Measurements from ENCODE around the gene ATRAID.

Gene ATRAID

GRCh38 chr2:27241761-27242613, 30.1 kb downstream of the ATRAID start:
- H2AFZ ChIP-seq (ENCODE audit: low read length, unreplicated experiment) = no peak overlapping the region
- H3K36me3 ChIP-seq (ENCODE audit: insufficient read depth, low read length) = peaks cover 21% of the 10 kb centered on the region; the same call in 1 of the 2 replicates
- H3K79me2 ChIP-seq (ENCODE audit: control insufficient read depth, insufficient read depth, low read length, unreplicated experiment) = no peaks in the 10 kb centered on the region
- H3K4me1 ChIP-seq (ENCODE audit: control insufficient read depth, insufficient read depth, low read length, unreplicated experiment) = no peaks in the 10 kb centered on the region
- H3K27me3 ChIP-seq (ENCODE audit: insufficient read depth, low read length) = no peaks in the 10 kb centered on the region
- H3K27ac ChIP-seq (ENCODE audit: low read depth, low read length) = no peak overlapping the region
- H3K4me3 ChIP-seq (ENCODE audit: low read depth, low read length) = no peak overlapping the region

GRCh38 chr2:27242614-27242951, 30.7 kb downstream of the ATRAID start:
- no peaks in the 10 kb centered on the region for H3K27me3 ChIP-seq (ENCODE audit: insufficient read depth, low read length)
- no peaks in the 10 kb centered on the region for H3K79me2 ChIP-seq (ENCODE audit: control insufficient read depth, insufficient read depth, low read length, unreplicated experiment)
- no peak overlapping the region for H3K4me3 ChIP-seq (ENCODE audit: low read depth, low read length)
- H3K36me3 ChIP-seq (ENCODE audit: insufficient read depth, low read length) = peaks cover 18% of the 10 kb centered on the region; the same call in 1 of the 2 replicates
- no peaks in the 10 kb centered on the region for H3K4me1 ChIP-seq (ENCODE audit: control insufficient read depth, insufficient read depth, low read length, unreplicated experiment)
- H2AFZ ChIP-seq (ENCODE audit: low read length, unreplicated experiment) = no peak overlapping the region
- H3K27ac ChIP-seq (ENCODE audit: low read depth, low read length) = no peak overlapping the region

- Histone ChIP-seq H3K79me2 (ENCODE audit: control insufficient read depth, insufficient read depth, low read length, unreplicated experiment) (no peaks in the 10 kb centered on the region), H2AFZ (ENCODE audit: low read length, unreplicated experiment) (no peak overlapping the region), H3K27ac (ENCODE audit: low read depth, low read length) (no peak overlapping the region), H3K4me1 (ENCODE audit: control insufficient read depth, insufficient read depth, low read length, unreplicated experiment) (no peaks in the 10 kb centered on the region), H3K36me3 (ENCODE audit: insufficient read depth, low read length) (peaks cover 18% of the 10 kb centered on the region; the same call in 1 of the 2 replicates), H3K27me3 (ENCODE audit: insufficient read depth, low read length) (no peaks in the 10 kb centered on the region), H3K4me3 (ENCODE audit: low read depth, low read length) (no peak overlapping the region)
Observed at GRCh38 chr2:27243391-27244130, 31.7 kb downstream of the ATRAID start.

- H3K27me3 ChIP-seq (ENCODE audit: insufficient read depth, low read length) = no peaks in the 10 kb centered on the region
- no peak overlapping the region for H3K27ac ChIP-seq (ENCODE audit: low read depth, low read length)
- no peak overlapping the region for H2AFZ ChIP-seq (ENCODE audit: low read length, unreplicated experiment)
- peaks cover 18% of the 10 kb centered on the region; the same call in 1 of the 2 replicates for H3K36me3 ChIP-seq (ENCODE audit: insufficient read depth, low read length)
- peaks cover 11% of the 10 kb centered on the region for H3K4me1 ChIP-seq (ENCODE audit: control insufficient read depth, insufficient read depth, low read length, unreplicated experiment)
- no peak overlapping the region for H3K4me3 ChIP-seq (ENCODE audit: low read depth, low read length)
- H3K79me2 ChIP-seq (ENCODE audit: control insufficient read depth, insufficient read depth, low read length, unreplicated experiment) = no peaks in the 10 kb centered on the region
Observed at GRCh38 chr2:27245116-27245515, 33.3 kb downstream of the ATRAID start.

- Histone ChIP-seq H3K79me2 (ENCODE audit: control insufficient read depth, insufficient read depth, low read length, unreplicated experiment) (no peaks in the 10 kb centered on the region), H3K27me3 (ENCODE audit: insufficient read depth, low read length) (no peaks in the 10 kb centered on the region), H3K27ac (ENCODE audit: low read depth, low read length) (no peak overlapping the region), H3K4me3 (ENCODE audit: low read depth, low read length) (no peak overlapping the region), H3K4me1 (ENCODE audit: control insufficient read depth, insufficient read depth, low read length, unreplicated experiment) (peaks cover 11% of the 10 kb centered on the region), H2AFZ (ENCODE audit: low read length, unreplicated experiment) (no peak overlapping the region), H3K36me3 (ENCODE audit: insufficient read depth, low read length) (peaks cover 14% of the 10 kb centered on the region; the same call in 1 of the 2 replicates)
Observed at GRCh38 chr2:27245626-27246025, 33.8 kb downstream of the ATRAID start.

- H3K27ac ChIP-seq (ENCODE audit: low read depth, low read length) = no peak overlapping the region
- H3K79me2 ChIP-seq (ENCODE audit: control insufficient read depth, insufficient read depth, low read length, unreplicated experiment) = no peaks in the 10 kb centered on the region
- H2AFZ ChIP-seq (ENCODE audit: low read length, unreplicated experiment) = no peak overlapping the region
- peaks cover 11% of the 10 kb centered on the region for H3K4me1 ChIP-seq (ENCODE audit: control insufficient read depth, insufficient read depth, low read length, unreplicated experiment)
- no peak overlapping the region for H3K4me3 ChIP-seq (ENCODE audit: low read depth, low read length)
- H3K36me3 ChIP-seq (ENCODE audit: insufficient read depth, low read length) = peaks cover 2% of the 10 kb centered on the region; the same call in 1 of the 2 replicates
- no peaks in the 10 kb centered on the region for H3K27me3 ChIP-seq (ENCODE audit: insufficient read depth, low read length)
Observed at GRCh38 chr2:27247893-27248292, 36.1 kb downstream of the ATRAID start.

GRCh38 chr2:27249159-27249890, 37.5 kb downstream of the ATRAID start:
- Histone ChIP-seq H3K27ac (ENCODE audit: low read depth, low read length) (no peak overlapping the region), H3K4me3 (ENCODE audit: low read depth, low read length) (no peak overlapping the region), H3K4me1 (ENCODE audit: control insufficient read depth, insufficient read depth, low read length, unreplicated experiment) (peaks cover 14% of the 10 kb centered on the region), H3K79me2 (ENCODE audit: control insufficient read depth, insufficient read depth, low read length, unreplicated experiment) (no peaks in the 10 kb centered on the region), H2AFZ (ENCODE audit: low read length, unreplicated experiment) (peak overlapping the region; percentile 50), H3K36me3 (ENCODE audit: insufficient read depth, low read length) (no peaks in the 10 kb centered on the region), H3K27me3 (ENCODE audit: insufficient read depth, low read length) (no peaks in the 10 kb centered on the region)

- H3K4me3 ChIP-seq (ENCODE audit: low read depth, low read length) = no peak overlapping the region
- no peak overlapping the region for H3K27ac ChIP-seq (ENCODE audit: low read depth, low read length)
Observed at GRCh38 chr2:27249891-27250651, 38.2 kb downstream of the ATRAID start.

GRCh38 chr2:27250652-27251379, 39.0 kb downstream of the ATRAID start:
- peaks cover 29% of the 10 kb centered on the region for H3K4me1 ChIP-seq (ENCODE audit: control insufficient read depth, insufficient read depth, low read length, unreplicated experiment)
- H3K4me3 ChIP-seq (ENCODE audit: low read depth, low read length) = no peak overlapping the region
- no peaks in the 10 kb centered on the region for H3K27me3 ChIP-seq (ENCODE audit: insufficient read depth, low read length)

More at GRCh38 chr2:27249891-27250651, 38.2 kb downstream of the ATRAID start:
- Histone ChIP-seq H2AFZ (ENCODE audit: low read length, unreplicated experiment) (no peak overlapping the region), H3K79me2 (ENCODE audit: control insufficient read depth, insufficient read depth, low read length, unreplicated experiment) (no peaks in the 10 kb centered on the region), H3K27me3 (ENCODE audit: insufficient read depth, low read length) (no peaks in the 10 kb centered on the region), H3K36me3 (ENCODE audit: insufficient read depth, low read length) (no peaks in the 10 kb centered on the region), H3K4me1 (ENCODE audit: control insufficient read depth, insufficient read depth, low read length, unreplicated experiment) (peaks cover 21% of the 10 kb centered on the region)

More at GRCh38 chr2:27250652-27251379, 39.0 kb downstream of the ATRAID start:
- Histone ChIP-seq H3K79me2 (ENCODE audit: control insufficient read depth, insufficient read depth, low read length, unreplicated experiment) (no peaks in the 10 kb centered on the region), H3K36me3 (ENCODE audit: insufficient read depth, low read length) (no peaks in the 10 kb centered on the region), H2AFZ (ENCODE audit: low read length, unreplicated experiment) (no peak overlapping the region), H3K27ac (ENCODE audit: low read depth, low read length) (no peak overlapping the region)

Data from ACC112 (cell line).